ENCODE results near the gene TNS4. TPM values are rescaled to one million over a fixed set of nuclear protein-coding genes. Genes with fewer than 3 reads are reported as not detected.

The TNS4 gene
- polyA plus RNA-seq, 4 donors = 3.0 TPM; not detected in 3

DNA sequence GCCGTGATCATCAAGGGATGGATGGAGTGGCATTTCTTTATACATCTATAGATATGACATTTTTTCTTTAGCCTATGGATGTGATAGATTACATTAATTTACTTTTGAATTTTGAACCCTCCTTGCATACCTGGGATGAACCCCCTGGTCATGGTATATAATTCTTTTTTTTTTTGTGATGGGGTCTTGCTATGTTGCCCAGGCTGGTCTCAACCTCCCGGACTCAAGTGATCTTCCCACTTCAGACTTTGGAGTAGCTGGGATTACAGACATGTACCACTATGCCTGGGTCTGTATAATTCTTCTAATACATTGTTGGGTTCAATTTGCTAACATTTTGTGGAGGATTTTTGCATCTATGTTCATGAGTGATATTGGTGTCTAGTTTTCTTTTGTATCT lies 1.7 kb upstream of the TNS4 start:
- 94% methylated on average over 2 of the region's 2 CpGs for WGBS, 3 donors
- Histone ChIP-seq H3K4me3 (ENCODE audit: low read depth in 1 of 3, low read length in 3 of 3) (no peak overlapping the region), H3K27ac (ENCODE audit: low read depth in 1 of 3, low read length in 2 of 3) (no peak overlapping the region), H3K9me3 (ENCODE audit: control insufficient read depth in 2 of 2, insufficient read depth in 1 of 2, low read depth in 1 of 2, low read length in 1 of 2) (no peaks in the 10 kb centered on the region), H3K27me3 (ENCODE audit: control insufficient read depth in 3 of 3, insufficient read depth in 3 of 3, low read length in 3 of 3) (peaks cover 0 to 7% (median 0%) of the 10 kb centered on the region in 3 donors), H3K4me1 (ENCODE audit: control insufficient read depth in 3 of 3, insufficient read depth in 2 of 3, low read depth in 1 of 3, low read length in 2 of 3) (peaks cover 0 to 12% (median 2%) of the 10 kb centered on the region in 3 donors), H3K36me3 (ENCODE audit: control insufficient read depth in 3 of 3, insufficient read depth in 2 of 3, low read depth in 1 of 3, low read length in 3 of 3) (no peaks in the 10 kb centered on the region)
- FAIRE-seq (no peak), DNase-seq (no peak)

DNA sequence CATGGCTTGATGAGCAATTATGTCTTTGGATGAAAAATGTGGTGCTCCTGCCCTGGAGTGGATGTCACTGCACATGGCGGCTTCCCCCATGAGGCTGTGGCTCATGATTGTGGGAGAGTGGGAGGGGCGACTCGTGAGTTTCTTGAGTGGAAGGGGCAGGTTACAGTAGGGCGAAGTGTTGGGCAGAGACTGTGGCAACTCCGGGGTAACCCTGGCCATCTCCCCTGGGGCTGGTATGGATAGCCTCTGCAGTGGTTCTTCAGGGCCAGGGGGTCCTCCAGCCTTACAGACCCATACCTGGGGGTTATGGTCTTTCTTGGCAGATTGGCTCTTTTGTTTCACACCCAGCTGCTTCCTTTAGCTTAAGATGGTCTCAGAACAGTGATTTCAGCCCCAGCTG lies 1.3 kb upstream of the TNS4 start:
- no peak for FAIRE-seq
- Histone ChIP-seq H3K36me3 (ENCODE audit: control insufficient read depth in 3 of 3, insufficient read depth in 2 of 3, low read depth in 1 of 3, low read length in 3 of 3) (no peaks in the 10 kb centered on the region), H3K4me3 (ENCODE audit: low read depth in 1 of 3, low read length in 3 of 3) (no peak overlapping the region), H3K4me1 (ENCODE audit: control insufficient read depth in 3 of 3, insufficient read depth in 2 of 3, low read depth in 1 of 3, low read length in 2 of 3) (peaks cover 0 to 12% (median 2%) of the 10 kb centered on the region in 3 donors), H3K27ac (ENCODE audit: low read depth in 1 of 3, low read length in 2 of 3) (no peak overlapping the region), H3K27me3 (ENCODE audit: control insufficient read depth in 3 of 3, insufficient read depth in 3 of 3, low read length in 3 of 3) (peaks cover 0 to 7% (median 0%) of the 10 kb centered on the region in 3 donors), H3K9me3 (ENCODE audit: control insufficient read depth in 2 of 2, insufficient read depth in 1 of 2, low read depth in 1 of 2, low read length in 1 of 2) (no peaks in the 10 kb centered on the region)
- DNase-seq = no peak
- 95 to 96% (median 96%) methylated on average over 5 of the region's 5 CpGs for WGBS, 3 donors

DNA sequence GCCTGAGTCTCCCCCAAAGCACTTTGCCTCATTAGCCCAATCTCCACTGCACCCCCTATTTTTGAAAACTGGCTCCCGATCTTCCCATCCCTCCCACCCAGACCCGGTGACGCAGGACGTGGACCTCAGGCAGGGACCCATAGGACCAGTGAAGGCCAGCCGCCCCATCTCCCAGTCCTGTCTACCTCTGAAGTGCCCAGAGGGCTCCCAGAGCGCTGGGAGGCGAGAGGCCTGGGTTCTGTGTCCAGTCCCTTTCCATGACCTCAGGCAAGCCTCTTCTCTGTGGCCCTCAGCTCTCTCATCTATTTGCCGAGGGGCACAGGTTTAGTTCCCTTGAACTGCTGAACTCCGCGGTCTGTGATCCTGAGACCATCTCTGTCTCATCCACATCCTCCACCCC lies 714 bp downstream of the TNS4 start:
- Histone ChIP-seq H3K27ac (ENCODE audit: low read depth in 1 of 3, low read length in 2 of 3) (no peak overlapping the region), H3K36me3 (ENCODE audit: control insufficient read depth in 3 of 3, insufficient read depth in 2 of 3, low read depth in 1 of 3, low read length in 3 of 3) (no peaks in the 10 kb centered on the region), H3K27me3 (ENCODE audit: control insufficient read depth in 3 of 3, insufficient read depth in 3 of 3, low read length in 3 of 3) (peaks cover 0 to 7% (median 0%) of the 10 kb centered on the region in 3 donors), H3K4me1 (ENCODE audit: control insufficient read depth in 3 of 3, insufficient read depth in 2 of 3, low read depth in 1 of 3, low read length in 2 of 3) (peaks cover 0 to 12% (median 2%) of the 10 kb centered on the region in 3 donors), H3K9me3 (ENCODE audit: control insufficient read depth in 2 of 2, insufficient read depth in 1 of 2, low read depth in 1 of 2, low read length in 1 of 2) (no peaks in the 10 kb centered on the region), H3K4me3 (ENCODE audit: low read depth in 1 of 3, low read length in 3 of 3) (no peak overlapping the region)
- DNase-seq (no peak), FAIRE-seq (no peak)
- 86 to 92% (median 86%) methylated on average over 10 of the region's 10 CpGs for WGBS, 3 donors

DNA sequence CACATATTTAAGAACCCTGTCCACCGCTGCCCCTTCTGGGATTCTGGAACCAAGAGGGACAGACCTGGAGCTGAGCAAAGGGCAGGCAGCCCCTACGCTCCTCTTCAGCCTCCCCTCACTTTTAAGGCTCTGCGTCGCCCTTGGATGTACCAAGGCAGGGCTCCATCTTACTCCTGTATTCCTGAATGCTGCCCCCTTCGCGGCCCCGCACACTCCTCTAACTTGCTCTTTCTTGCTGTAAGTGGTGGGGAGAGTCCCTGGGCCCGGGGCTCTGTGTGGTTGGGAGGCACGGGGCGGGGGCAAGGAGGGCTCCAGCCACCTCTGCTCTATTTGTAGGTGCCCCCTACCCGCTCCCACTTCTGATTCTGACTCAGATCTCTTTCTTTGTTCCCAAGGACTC lies 1.2 kb downstream of the TNS4 start:
- peaks cover 0 to 7% (median 0%) of the 10 kb centered on the region in 3 donors for H3K27me3 ChIP-seq (ENCODE audit: control insufficient read depth in 3 of 3, insufficient read depth in 3 of 3, low read length in 3 of 3)
- no peak for FAIRE-seq
- 78 to 87% (median 81%) methylated on average over 11 of the region's 11 CpGs for WGBS, 3 donors
- no peaks in the 10 kb centered on the region for H3K9me3 ChIP-seq (ENCODE audit: control insufficient read depth in 2 of 2, insufficient read depth in 1 of 2, low read depth in 1 of 2, low read length in 1 of 2)
- H3K4me3 ChIP-seq (ENCODE audit: low read depth in 1 of 3, low read length in 3 of 3) = no peak overlapping the region
- H3K4me1 ChIP-seq (ENCODE audit: control insufficient read depth in 3 of 3, insufficient read depth in 2 of 3, low read depth in 1 of 3, low read length in 2 of 3) = peaks cover 0 to 12% (median 2%) of the 10 kb centered on the region in 3 donors
- no peaks in the 10 kb centered on the region for H3K36me3 ChIP-seq (ENCODE audit: control insufficient read depth in 3 of 3, insufficient read depth in 2 of 3, low read depth in 1 of 3, low read length in 3 of 3)
- DNase-seq = no peak
- no peak overlapping the region for H3K27ac ChIP-seq (ENCODE audit: low read depth in 1 of 3, low read length in 2 of 3)

DNA sequence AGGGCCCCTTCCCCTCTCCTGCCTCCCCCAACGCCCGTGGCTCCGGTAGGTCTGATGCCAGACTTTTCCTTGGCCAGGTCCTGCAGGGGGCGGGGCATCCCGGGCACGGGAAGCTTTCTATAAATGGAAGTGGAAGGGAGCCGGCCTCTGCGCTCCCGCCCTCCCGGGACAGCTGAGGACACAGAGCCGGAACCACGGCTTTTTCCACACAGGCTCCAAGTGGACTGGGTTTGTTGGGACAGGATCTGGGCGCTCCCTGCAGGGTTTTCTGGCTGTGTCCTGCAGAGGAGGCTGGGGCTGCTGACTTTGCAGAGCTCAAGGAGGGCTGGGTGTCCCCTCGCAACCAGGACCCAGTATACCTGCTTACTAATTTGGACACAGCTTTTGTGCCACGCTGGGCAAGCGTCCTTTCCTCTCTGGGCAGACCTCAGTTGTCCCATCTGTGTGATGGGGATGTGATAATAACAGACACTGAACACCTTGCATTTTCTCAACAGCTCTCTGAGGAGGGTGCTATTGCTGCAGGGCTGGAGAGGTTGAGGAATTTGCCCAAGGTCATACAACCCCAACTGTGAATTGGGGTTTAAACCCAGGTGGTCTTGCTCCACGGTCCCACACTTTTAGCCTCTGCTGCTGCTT lies 1.8 kb downstream of the TNS4 start:
- H3K4me3 ChIP-seq (ENCODE audit: low read depth in 1 of 3, low read length in 3 of 3) = no peak overlapping the region
- H3K36me3 ChIP-seq (ENCODE audit: control insufficient read depth in 3 of 3, insufficient read depth in 2 of 3, low read depth in 1 of 3, low read length in 3 of 3) = no peaks in the 10 kb centered on the region
- FAIRE-seq (no peak), DNase-seq (peak; percentile 79 to 88)
- peaks cover 0 to 7% (median 0%) of the 10 kb centered on the region in 3 donors for H3K27me3 ChIP-seq (ENCODE audit: control insufficient read depth in 3 of 3, insufficient read depth in 3 of 3, low read length in 3 of 3)
- peaks cover 0 to 12% (median 2%) of the 10 kb centered on the region in 3 donors for H3K4me1 ChIP-seq (ENCODE audit: control insufficient read depth in 3 of 3, insufficient read depth in 2 of 3, low read depth in 1 of 3, low read length in 2 of 3)
- 14 to 24% (median 17%) methylated on average over 17 of the region's 17 CpGs for WGBS, 3 donors
- no peaks in the 10 kb centered on the region for H3K9me3 ChIP-seq (ENCODE audit: control insufficient read depth in 2 of 2, insufficient read depth in 1 of 2, low read depth in 1 of 2, low read length in 1 of 2)
- peak overlapping the region in 1 of 3 donors; percentile 9 for H3K27ac ChIP-seq (ENCODE audit: low read depth in 1 of 3, low read length in 2 of 3)

DNA sequence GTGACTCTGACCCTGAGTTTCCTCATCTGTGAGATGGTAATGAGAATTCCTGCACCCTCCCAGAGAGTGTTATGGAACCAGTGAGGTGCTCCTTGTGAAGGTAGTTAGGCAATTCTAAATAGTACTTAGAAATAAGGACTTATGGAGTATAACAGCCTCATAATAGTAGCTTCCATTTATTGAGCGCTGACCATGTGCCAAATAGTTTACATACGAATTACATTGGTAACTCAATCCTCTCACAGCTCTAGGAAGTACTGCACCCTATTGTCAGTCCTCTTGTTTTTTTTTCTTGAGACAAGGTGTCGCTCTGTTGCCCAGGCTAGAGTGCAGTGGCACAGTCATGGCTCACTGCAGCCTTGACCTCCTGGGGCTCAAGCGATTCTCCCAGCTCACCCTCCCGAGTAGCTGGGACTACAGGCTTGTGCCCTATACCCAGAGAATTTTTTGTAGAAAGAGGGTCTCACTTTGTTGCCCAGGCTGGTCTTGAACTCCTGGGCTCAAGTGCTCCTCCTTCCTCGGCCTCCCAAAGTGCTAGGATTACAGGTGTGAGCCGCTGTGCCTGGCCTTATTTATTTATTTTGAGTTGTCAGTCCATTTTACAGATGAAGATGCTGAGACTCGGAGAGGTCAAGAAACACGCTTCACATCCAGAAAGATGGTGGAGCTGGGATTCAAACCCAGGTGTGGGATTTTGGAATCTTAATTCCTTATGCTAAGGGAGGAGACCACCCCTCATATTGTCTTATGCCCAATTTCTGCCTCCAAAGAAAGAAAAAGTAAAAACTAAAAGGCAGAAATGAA lies 2.9 kb downstream of the TNS4 start:
- Histone ChIP-seq H3K9me3 (ENCODE audit: control insufficient read depth in 2 of 2, insufficient read depth in 1 of 2, low read depth in 1 of 2, low read length in 1 of 2) (no peaks in the 10 kb centered on the region), H3K4me1 (ENCODE audit: control insufficient read depth in 3 of 3, insufficient read depth in 2 of 3, low read depth in 1 of 3, low read length in 2 of 3) (peaks cover 0 to 12% (median 2%) of the 10 kb centered on the region in 3 donors), H3K36me3 (ENCODE audit: control insufficient read depth in 3 of 3, insufficient read depth in 2 of 3, low read depth in 1 of 3, low read length in 3 of 3) (no peaks in the 10 kb centered on the region), H3K27ac (ENCODE audit: low read depth in 1 of 3, low read length in 2 of 3) (peak overlapping the region in 1 of 3 donors; percentile 35), H3K4me3 (ENCODE audit: low read depth in 1 of 3, low read length in 3 of 3) (no peak overlapping the region), H3K27me3 (ENCODE audit: control insufficient read depth in 3 of 3, insufficient read depth in 3 of 3, low read length in 3 of 3) (peaks cover 0 to 7% (median 0%) of the 10 kb centered on the region in 3 donors)
- 41 to 62% (median 60%) methylated on average over 9 of the region's 9 CpGs for WGBS, 3 donors
- FAIRE-seq (no peak), DNase-seq (no peak)

DNA sequence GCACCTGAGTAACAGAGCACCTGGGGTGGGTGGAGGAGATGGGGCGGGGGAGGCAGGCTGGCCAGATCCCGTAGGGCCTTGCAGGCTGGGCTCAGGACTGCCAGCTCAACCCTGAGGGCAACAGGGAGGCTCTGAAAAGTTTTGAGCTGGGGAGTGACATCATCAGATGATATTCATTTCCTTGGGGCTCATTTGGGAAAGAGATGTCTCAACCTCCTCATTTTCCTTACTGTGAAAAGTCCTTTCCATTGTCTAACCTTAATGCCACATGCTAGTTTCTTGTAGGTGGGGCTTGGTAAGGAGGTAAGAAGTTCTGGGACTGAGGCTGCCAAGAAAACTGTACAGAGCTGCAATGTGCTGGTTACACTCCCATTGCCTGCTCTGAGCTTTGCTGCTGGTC lies 3.7 kb downstream of the TNS4 start:
- Histone ChIP-seq H3K4me1 (ENCODE audit: control insufficient read depth in 3 of 3, insufficient read depth in 2 of 3, low read depth in 1 of 3, low read length in 2 of 3) (peaks cover 0 to 12% (median 2%) of the 10 kb centered on the region in 3 donors), H3K4me3 (ENCODE audit: low read depth in 1 of 3, low read length in 3 of 3) (no peak overlapping the region), H3K36me3 (ENCODE audit: control insufficient read depth in 3 of 3, insufficient read depth in 2 of 3, low read depth in 1 of 3, low read length in 3 of 3) (no peaks in the 10 kb centered on the region), H3K9me3 (ENCODE audit: control insufficient read depth in 2 of 2, insufficient read depth in 1 of 2, low read depth in 1 of 2, low read length in 1 of 2) (no peaks in the 10 kb centered on the region), H3K27me3 (ENCODE audit: control insufficient read depth in 3 of 3, insufficient read depth in 3 of 3, low read length in 3 of 3) (peaks cover 0 to 7% (median 0%) of the 10 kb centered on the region in 3 donors), H3K27ac (ENCODE audit: low read depth in 1 of 3, low read length in 2 of 3) (no peak overlapping the region)
- DNase-seq = no peak
- FAIRE-seq = no peak
- WGBS, 3 donors = 64 to 78% (median 77%) methylated on average over 2 of the region's 2 CpGs

DNA sequence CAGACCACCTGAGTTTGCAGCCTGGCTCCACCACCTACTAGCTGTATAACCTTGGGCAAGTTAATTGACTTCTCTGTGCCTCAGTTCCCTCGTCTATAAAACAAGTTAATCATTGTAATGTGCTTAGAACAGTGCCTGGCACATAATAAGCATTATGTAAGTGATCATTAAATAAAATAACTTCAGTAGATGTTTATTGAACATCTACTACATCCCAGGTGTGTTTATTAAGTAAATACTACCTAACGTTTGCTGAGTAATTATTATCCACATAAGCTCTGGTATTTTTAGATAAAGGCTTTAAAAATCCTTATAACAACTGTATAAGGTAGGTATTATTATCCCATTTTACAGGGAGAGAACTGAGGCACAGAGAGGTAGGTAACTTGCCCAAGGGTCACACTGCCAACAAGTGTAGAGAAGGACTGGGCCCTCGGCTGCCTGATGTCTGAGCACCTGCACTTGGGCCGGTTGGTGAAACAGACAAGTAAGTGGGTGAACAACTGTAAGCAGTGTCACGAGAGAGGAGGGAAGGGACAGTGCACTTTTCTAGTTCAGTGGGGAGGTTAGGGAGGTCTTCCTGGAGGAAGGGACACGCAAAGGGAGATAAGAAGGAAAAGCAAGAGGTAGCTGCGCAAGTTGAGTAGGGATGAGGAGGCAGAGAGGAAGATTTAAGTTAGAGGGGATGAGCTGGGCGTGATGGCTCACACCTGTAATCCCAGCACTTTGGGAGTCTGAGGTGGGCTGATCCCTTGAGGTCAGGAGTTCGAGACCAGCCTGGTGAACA lies 4.6 kb downstream of the TNS4 start:
- no peak for FAIRE-seq
- Histone ChIP-seq H3K9me3 (ENCODE audit: control insufficient read depth in 2 of 2, insufficient read depth in 1 of 2, low read depth in 1 of 2, low read length in 1 of 2) (no peaks in the 10 kb centered on the region), H3K4me1 (ENCODE audit: control insufficient read depth in 3 of 3, insufficient read depth in 2 of 3, low read depth in 1 of 3, low read length in 2 of 3) (peaks cover 0 to 12% (median 2%) of the 10 kb centered on the region in 3 donors), H3K27ac (ENCODE audit: low read depth in 1 of 3, low read length in 2 of 3) (no peak overlapping the region), H3K4me3 (ENCODE audit: low read depth in 1 of 3, low read length in 3 of 3) (no peak overlapping the region), H3K27me3 (ENCODE audit: control insufficient read depth in 3 of 3, insufficient read depth in 3 of 3, low read length in 3 of 3) (peaks cover 0 to 7% (median 0%) of the 10 kb centered on the region in 3 donors), H3K36me3 (ENCODE audit: control insufficient read depth in 3 of 3, insufficient read depth in 2 of 3, low read depth in 1 of 3, low read length in 3 of 3) (no peaks in the 10 kb centered on the region)
- 67 to 74% (median 73%) methylated on average over 8 to 9 of the region's 9 CpGs for WGBS, 3 donors
- no peak for DNase-seq
